ENCODE results near the gene CFAP61.

DNA sequence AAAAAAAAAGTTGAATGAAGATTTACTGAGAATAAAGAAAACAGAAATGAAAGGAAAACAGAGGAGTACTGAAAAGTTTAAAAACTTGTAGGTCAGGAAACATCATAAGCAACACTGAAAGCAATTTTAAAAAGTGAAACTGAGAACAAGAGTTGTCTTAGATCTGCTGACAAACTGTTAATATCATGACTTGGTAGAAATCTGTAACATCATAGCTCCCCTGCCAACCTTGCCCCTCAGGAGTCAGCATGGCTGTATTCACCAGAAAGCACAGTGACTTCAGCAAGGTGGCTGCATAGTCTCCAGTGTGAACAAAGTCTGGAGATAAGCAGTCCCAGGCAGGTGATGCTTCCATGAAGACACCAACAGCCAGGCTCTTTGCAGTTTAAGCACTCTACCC, 29.8 kb upstream of the CFAP61 start:
- TF ChIP-seq, protein P1, sequence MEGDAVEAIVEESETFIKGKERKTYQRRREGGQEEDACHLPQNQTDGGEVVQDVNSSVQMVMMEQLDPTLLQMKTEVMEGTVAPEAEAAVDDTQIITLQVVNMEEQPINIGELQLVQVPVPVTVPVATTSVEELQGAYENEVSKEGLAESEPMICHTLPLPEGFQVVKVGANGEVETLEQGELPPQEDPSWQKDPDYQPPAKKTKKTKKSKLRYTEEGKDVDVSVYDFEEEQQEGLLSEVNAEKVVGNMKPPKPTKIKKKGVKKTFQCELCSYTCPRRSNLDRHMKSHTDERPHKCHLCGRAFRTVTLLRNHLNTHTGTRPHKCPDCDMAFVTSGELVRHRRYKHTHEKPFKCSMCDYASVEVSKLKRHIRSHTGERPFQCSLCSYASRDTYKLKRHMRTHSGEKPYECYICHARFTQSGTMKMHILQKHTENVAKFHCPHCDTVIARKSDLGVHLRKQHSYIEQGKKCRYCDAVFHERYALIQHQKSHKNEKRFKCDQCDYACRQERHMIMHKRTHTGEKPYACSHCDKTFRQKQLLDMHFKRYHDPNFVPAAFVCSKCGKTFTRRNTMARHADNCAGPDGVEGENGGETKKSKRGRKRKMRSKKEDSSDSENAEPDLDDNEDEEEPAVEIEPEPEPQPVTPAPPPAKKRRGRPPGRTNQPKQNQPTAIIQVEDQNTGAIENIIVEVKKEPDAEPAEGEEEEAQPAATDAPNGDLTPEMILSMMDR (IDR thresholded peaks at IDR 0.05), result no peak
- no peak for TF ChIP-seq POLR2A (IDR thresholded peaks at IDR 0.05)

Data from heart left ventricle (tissue), 13 donors.